ENCODE measurements around the gene HOMEZ. TPM values are rescaled to one million over a fixed set of nuclear protein-coding genes. Genes with fewer than 3 reads are reported as not detected.
A peak's percentile ranks its signal among the peaks of the same experiment; 100 is the strongest.

HOMEZ gene
- total and polyA plus RNA-seq, 2 donors (not counting 3 experiments of a cell fraction or from before 2014, with no cell fraction given) = 11.3 to 16.8 TPM

DNA sequence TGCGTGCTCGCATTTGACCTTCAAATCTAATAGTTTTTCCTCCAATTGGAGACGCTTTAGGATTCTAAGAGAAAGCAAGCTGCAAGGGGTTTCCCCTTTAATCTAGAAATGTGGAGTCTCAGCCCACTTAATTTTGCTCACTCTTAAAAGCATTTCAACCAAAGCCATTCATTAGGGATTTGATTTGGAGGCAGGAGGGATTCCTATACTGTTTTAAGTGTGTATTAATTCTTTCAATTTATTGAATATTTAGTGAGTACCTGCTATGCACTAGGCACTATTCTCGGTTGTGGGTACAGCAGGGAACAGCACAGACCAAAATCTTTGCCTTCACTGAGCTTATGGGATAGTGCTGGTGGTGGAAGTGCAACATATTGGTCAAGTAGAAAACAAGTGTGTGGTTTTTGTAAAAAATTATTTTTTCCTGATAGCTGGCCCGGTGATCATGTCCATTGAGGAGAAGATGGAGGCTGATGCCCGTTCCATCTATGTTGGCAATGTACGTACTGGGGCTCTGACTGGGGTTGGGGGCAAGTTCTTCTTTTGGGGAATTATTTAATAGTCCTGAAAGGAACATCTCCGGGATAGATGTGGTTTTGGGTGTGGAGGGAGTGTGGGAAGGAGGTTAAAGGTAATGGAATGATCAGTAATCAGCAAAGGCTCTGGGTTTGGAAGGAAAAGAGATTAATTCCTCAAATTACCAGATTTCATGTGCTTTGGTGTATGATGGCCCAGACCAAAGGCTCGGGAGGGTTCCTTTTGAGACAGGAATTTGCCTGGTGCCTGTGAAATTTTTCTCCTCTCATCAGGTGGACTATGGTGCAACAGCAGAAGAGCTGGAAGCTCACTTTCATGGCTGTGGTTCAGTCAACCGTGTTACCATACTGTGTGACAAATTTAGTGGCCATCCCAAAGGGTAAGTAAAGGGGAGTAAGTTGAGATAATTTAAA is 36.9 kb upstream of the HOMEZ start:
- BruUV-seq (replicated peaks) = TSS peak; percentile 23
- H3K27me3 ChIP-seq (ENCODE audit: control insufficient read depth in 2 of 2, insufficient read depth in 2 of 2, low read length in 2 of 2) = no peaks in the 10 kb centered on the region
- no peaks in the 10 kb centered on the region for H3K9me3 ChIP-seq (replicated peaks; ENCODE audit: control insufficient read depth, insufficient read depth, low read length)
- no peak for TF ChIP-seq JUN (IDR thresholded peaks at IDR 0.05; ENCODE audit: borderline replicate concordance, insufficient read depth, insufficient read length, low read depth)
- no peak for TF ChIP-seq EZH2 (IDR thresholded peaks at IDR 0.05; ENCODE audit: borderline replicate concordance, low read depth, low read length, severe bottlenecking)
- no peak for TF ChIP-seq FOS (IDR thresholded peaks at IDR 0.05; ENCODE audit: borderline replicate concordance, insufficient read depth, low read length)
- no peak for TF ChIP-seq GATA2 (IDR thresholded peaks at IDR 0.05; ENCODE audit: insufficient read depth, insufficient read length, low read depth, low read length)
- no peak for TF ChIP-seq POLR2A (IDR thresholded peaks at IDR 0.05; ENCODE audit: low read depth, low read length)
- TF ChIP-seq, protein P1, sequence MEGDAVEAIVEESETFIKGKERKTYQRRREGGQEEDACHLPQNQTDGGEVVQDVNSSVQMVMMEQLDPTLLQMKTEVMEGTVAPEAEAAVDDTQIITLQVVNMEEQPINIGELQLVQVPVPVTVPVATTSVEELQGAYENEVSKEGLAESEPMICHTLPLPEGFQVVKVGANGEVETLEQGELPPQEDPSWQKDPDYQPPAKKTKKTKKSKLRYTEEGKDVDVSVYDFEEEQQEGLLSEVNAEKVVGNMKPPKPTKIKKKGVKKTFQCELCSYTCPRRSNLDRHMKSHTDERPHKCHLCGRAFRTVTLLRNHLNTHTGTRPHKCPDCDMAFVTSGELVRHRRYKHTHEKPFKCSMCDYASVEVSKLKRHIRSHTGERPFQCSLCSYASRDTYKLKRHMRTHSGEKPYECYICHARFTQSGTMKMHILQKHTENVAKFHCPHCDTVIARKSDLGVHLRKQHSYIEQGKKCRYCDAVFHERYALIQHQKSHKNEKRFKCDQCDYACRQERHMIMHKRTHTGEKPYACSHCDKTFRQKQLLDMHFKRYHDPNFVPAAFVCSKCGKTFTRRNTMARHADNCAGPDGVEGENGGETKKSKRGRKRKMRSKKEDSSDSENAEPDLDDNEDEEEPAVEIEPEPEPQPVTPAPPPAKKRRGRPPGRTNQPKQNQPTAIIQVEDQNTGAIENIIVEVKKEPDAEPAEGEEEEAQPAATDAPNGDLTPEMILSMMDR (IDR thresholded peaks at IDR 0.05; ENCODE audit: extremely low read depth in 1 of 2, insufficient read depth in 1 of 2, low read depth in 1 of 2, low read length in 2 of 2) = no peak
- no peak for TF ChIP-seq POLR2AphosphoS5 (IDR thresholded peaks at IDR 0.05; ENCODE audit: insufficient read depth, low read depth, low read length)
- TF ChIP-seq MYC (IDR thresholded peaks at IDR 0.05; ENCODE audit: low read depth, low read length) = no peak
- TF ChIP-seq, protein P2, sequence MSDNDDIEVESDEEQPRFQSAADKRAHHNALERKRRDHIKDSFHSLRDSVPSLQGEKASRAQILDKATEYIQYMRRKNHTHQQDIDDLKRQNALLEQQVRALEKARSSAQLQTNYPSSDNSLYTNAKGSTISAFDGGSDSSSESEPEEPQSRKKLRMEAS (IDR thresholded peaks at IDR 0.05; ENCODE audit: insufficient read depth, insufficient read length) = no peak
- ChIA-PET POLR2A (interaction anchor here (2.0 kb wide), 1 partner anchor 21 kb away, joined by 13 read pairs; no protein-coding TSS in a partner anchor), CTCF (interaction anchor here (2.6 to 5.0 kb wide), 5 partner anchors 16 to 203 kb away, joined by 15 to 48 read pairs (median 20); partner anchors contain the start of genes BCL2L2 and PPP1R3E)
- peak overlapping the region; percentile 96 for H3K9ac ChIP-seq (replicated peaks; ENCODE audit: extremely low read depth, insufficient read depth, low read length)
- peaks cover 12 to 15% of the 10 kb centered on the region in 2 experiments for H3K36me3 ChIP-seq (ENCODE audit: control insufficient read depth in 2 of 2, extremely low read depth in 1 of 2, insufficient read depth in 2 of 2, low read length in 2 of 2)
- peaks cover 25% of the 10 kb centered on the region for H3K79me2 ChIP-seq (ENCODE audit: control insufficient read depth, insufficient read depth, low read length)
- H3K27ac ChIP-seq (ENCODE audit: insufficient read depth, low read depth, low read length) = peak overlapping the region; percentile 77
- H4K20me1 ChIP-seq (replicated peaks; ENCODE audit: control insufficient read depth, extremely low read depth, insufficient read depth, low read length) = no peaks in the 10 kb centered on the region
- peak overlapping the region; percentile 90 to 97 (median 95) for H3K4me3 ChIP-seq (replicated peaks in 1 of 3; ENCODE audit: insufficient read depth in 1 of 3, low read depth in 1 of 3, low read length in 3 of 3)
- peaks cover 16% of the 10 kb centered on the region for H3K4me1 ChIP-seq (ENCODE audit: control insufficient read depth, extremely low read depth, insufficient read depth, low read length)
- DNase-seq (ENCODE audit: low read depth, low spot score) (no peak), FAIRE-seq (no peak)
- intact Hi-C loops (cut with micrococcal nuclease) = no loop called here
- no peak overlapping the region for H2AFZ ChIP-seq (ENCODE audit: low read depth, low read length)
- H3K4me2 ChIP-seq (ENCODE audit: insufficient read depth, low read length) = peak overlapping the region; percentile 64
- no peaks in the 10 kb centered on the region for H3K9me1 ChIP-seq (replicated peaks; ENCODE audit: control insufficient read depth, extremely low read depth, insufficient read depth, low read length)
- dilution Hi-C loops (cut with MboI; ENCODE audit: extremely low pct_ligation_motif_present, low sequenced_read_pairs) = no loop called here

Measured in endothelial cell of umbilical vein (primary cell).